Esophagus squamous epithelium (tissue), 5 donors: ENCODE results near the gene TC2N. TPM values are rescaled to one million over a fixed set of nuclear protein-coding genes. Genes with fewer than 3 reads are reported as not detected.

ENCODE experiments used
- DNase-seq: peaks from one replicate; lab custom pipeline; 2025; lab: John Stamatoyannopoulos, UW
- H3K27ac ChIP-seq, 4 donors: fragments of 200-600 bp; sonication (generic); one replicate each; pipeline ENCODE4 v1.5.1; 2016 to 2019; ENCODE audit warnings: mild to moderate bottlenecking in 1 of 4
- H3K27me3 ChIP-seq, 4 donors: fragments of 200-600 bp; sonication (generic); 1 replicate in 3 of 4; 2 replicates in 1 of 4; pipeline versions ENCODE4 v1.5.1 to v1.6.0; 2017 to 2021; ENCODE audit warnings: antibody characterized with exemption in 1 of 4
- H3K36me3 ChIP-seq, 3 donors: fragments of 200-600 bp; sonication (generic); one replicate each; pipeline ENCODE4 v1.5.1; 2016 to 2019
- H3K4me1 ChIP-seq, 3 donors: fragments of 200-600 bp; sonication (generic); one replicate each; pipeline ENCODE4 v1.5.1; 2017 to 2019
- H3K4me3 ChIP-seq, 4 donors: fragments of 200-600 bp; sonication (generic); 1 replicate in 3 of 4; 2 replicates in 1 of 4; pipeline ENCODE4 v1.5.1; 2016 to 2019; ENCODE audit warnings: mild to moderate bottlenecking in 2 of 4, moderate library complexity in 1 of 4
- H3K9me3 ChIP-seq, 3 donors: fragments of 200-600 bp; sonication (generic); one replicate each; pipeline ENCODE4 v1.5.1; 2016 to 2019
- CTCF ChIP-seq, 6 experiments: fragments of 450-650 bp in 4 of 6; fragments of 200-600 bp in 2 of 6; sonication (generic) in 2 of 6; IDR thresholded peaks; one replicate each; pipeline ENCODE4 v1.5.1; 2016 to 2019; ENCODE audit warnings: antibody characterized with exemption in 6 of 6, mild to moderate bottlenecking in 4 of 6, moderate library complexity in 4 of 6
- POLR2A ChIP-seq, 4 donors: fragments of 450-650 bp; IDR thresholded peaks; one replicate each; pipeline ENCODE4 v1.6.1; 2017; ENCODE audit warnings: antibody characterized with exemption in 4 of 4, mild to moderate bottlenecking in 4 of 4, moderate library complexity in 3 of 4
- WGBS, 2 donors: methylation state at CpG; one replicate each; pipeline ENCODE4 v1.1.5; 2018; 5-methylcytosine and 5-hydroxymethylcytosine counted together
- intact Hi-C: fragments of 100-400 bp; cut with DNase I; formaldehyde crosslinking; loops from one replicate; pipeline ENCODE4 v1.15.0; 2022
- total RNA-seq, 4 donors: library from RNA; depleted of rRNA; stranded (reverse); fragments of >200 nt; gene quantifications; one replicate each; pipeline ENCODE4 v1.1.0, GENCODE V29; 2016
- donor health status: DM: yes; HTN: yes; CAD: no.

Gene TC2N
- total RNA-seq, 4 donors from 2014 or later = 32.4 to 48.9 (median 44.7) TPM

DNA sequence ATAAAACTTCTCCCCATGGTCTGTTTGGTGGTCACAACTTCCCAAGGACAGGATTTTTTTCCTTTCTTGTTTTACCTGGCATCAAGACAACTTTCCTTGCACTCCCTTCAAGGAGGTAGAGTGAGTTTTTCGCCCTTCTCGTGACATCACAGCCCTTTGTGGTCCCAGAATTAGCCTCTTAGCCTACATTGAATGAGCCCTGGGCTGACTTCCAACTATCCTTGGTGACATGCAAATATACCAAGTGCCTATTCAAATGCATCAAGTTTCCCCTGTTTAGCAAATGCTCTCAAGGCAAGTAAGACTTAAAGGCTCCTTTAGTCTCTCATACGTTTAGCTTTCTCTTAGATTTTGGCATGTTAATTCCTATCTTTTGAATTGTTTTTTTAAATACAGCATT is 36.6 kb downstream of the TC2N start:
- Histone ChIP-seq H3K27ac (peak overlapping the region in 2 of 4 donors; percentile 10 to 40), H3K4me3 (no peak overlapping the region), H3K36me3 (no peaks in the 10 kb centered on the region), H3K9me3 (no peaks in the 10 kb centered on the region), H3K27me3 (peaks cover 0 to 3% (median 0%) of the 10 kb centered on the region in 4 donors), H3K4me1 (peaks cover 4 to 45% (median 5%) of the 10 kb centered on the region in 3 donors)
- TF ChIP-seq POLR2A (IDR thresholded peaks at IDR 0.05) (no peak), CTCF (IDR thresholded peaks at IDR 0.05) (no peak)
- no peak for DNase-seq
- intact Hi-C loops = no loop called here
- 28 to 38% methylated on average over 3 of the region's 3 CpGs for WGBS, 2 donors

DNA sequence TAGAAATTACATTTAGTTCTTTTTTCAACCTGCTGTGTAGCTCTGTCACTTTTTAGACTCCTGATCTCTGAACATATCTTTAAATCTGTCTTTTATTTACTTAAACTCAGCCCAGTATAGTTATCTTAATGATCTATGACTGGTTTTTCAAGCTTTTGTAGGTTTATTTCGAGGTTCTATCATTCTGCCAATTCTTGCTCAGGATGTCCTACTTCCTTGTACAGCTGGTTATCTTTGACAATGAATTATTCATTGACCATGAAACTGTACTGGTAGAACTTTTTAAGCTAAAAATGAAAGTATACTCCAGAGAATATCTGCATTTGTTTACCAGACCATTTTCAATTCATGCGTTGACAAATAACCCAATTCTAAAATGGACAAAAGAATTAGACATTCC is 37.8 kb downstream of the TC2N start:
- H3K9me3 ChIP-seq = no peaks in the 10 kb centered on the region
- no peaks in the 10 kb centered on the region for H3K27me3 ChIP-seq
- no peak overlapping the region for H3K4me3 ChIP-seq
- TF ChIP-seq POLR2A (IDR thresholded peaks at IDR 0.05) (no peak), CTCF (IDR thresholded peaks at IDR 0.05) (no peak)
- intact Hi-C loops = no loop called here
- 26 to 44% methylated on average over 2 of the region's 2 CpGs for WGBS, 2 donors
- H3K4me1 ChIP-seq = peaks cover 1 to 38% (median 4%) of the 10 kb centered on the region in 3 donors
- H3K36me3 ChIP-seq = no peaks in the 10 kb centered on the region
- DNase-seq = no peak
- peak overlapping the region in 2 of 4 donors; percentile 11 to 40 for H3K27ac ChIP-seq

GRCh38 chr14:91827746-91828145 is 39.6 kb downstream of the TC2N start:
- no peaks in the 10 kb centered on the region for H3K36me3 ChIP-seq
- WGBS, 2 donors = 88 to 100% methylated on average over 1 of the region's 1 CpG
- DNase-seq = no peak
- H3K27me3 ChIP-seq = no peaks in the 10 kb centered on the region
- no peak overlapping the region for H3K4me3 ChIP-seq
- intact Hi-C loops = no loop called here
- no peak overlapping the region for H3K27ac ChIP-seq
- TF ChIP-seq POLR2A (IDR thresholded peaks at IDR 0.05) (no peak), CTCF (IDR thresholded peaks at IDR 0.05) (no peak)
- H3K4me1 ChIP-seq = peaks cover 0 to 32% (median 4%) of the 10 kb centered on the region in 3 donors
- no peaks in the 10 kb centered on the region for H3K9me3 ChIP-seq

DNA sequence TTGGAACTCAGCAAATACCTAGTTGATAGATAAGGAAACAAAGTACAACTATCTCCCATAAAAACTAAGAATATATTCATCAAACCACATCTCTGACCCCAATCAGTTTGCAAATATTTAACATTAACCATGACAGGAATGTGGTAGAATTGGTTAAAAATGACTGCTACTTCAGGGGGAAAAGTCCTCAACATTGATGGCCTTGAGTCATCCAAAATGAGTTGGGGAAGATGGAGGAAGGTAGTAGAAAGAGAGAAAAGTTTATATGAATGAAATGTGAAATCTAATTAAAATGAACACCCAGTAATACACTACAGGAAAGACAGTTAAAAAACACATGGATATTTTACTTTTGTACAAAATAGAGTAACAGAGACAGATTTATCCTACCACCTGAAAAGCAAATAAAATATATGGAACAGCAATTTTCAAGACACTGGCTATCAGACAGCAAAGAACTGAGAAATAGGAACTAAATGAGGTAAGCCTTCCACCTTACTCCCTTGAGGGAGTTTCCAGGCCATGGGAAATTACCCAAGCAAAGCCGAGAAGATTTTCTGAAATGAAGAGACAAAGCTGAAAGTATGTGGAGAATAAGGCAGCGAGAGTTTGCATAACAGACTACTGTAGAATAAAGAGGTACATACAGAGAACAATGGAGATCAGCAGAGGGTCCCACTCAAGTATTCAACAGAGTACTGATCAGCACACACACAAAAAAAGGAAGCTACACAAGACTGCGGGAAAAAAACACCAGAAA is 49.6 kb downstream of the TC2N start:
- TF ChIP-seq POLR2A (IDR thresholded peaks at IDR 0.05) (no peak), CTCF (IDR thresholded peaks at IDR 0.05) (no peak)
- peaks cover 0 to 2% (median 0%) of the 10 kb centered on the region in 3 donors for H3K36me3 ChIP-seq
- no peak overlapping the region for H3K27ac ChIP-seq
- no peak for DNase-seq
- no peaks in the 10 kb centered on the region for H3K4me1 ChIP-seq
- H3K4me3 ChIP-seq = no peak overlapping the region
- peaks cover 0 to 6% (median 0%) of the 10 kb centered on the region in 3 donors for H3K9me3 ChIP-seq
- no peaks in the 10 kb centered on the region for H3K27me3 ChIP-seq
- 66 to 85% methylated on average over 3 of the region's 3 CpGs for WGBS, 2 donors
- intact Hi-C loops = no loop called here

- no peak for DNase-seq
- no peaks in the 10 kb centered on the region for H3K27me3 ChIP-seq
- no peak overlapping the region for H3K4me3 ChIP-seq
- TF ChIP-seq CTCF (IDR thresholded peaks at IDR 0.05) (no peak), POLR2A (IDR thresholded peaks at IDR 0.05) (no peak)
- intact Hi-C loops = no loop called here
- no peak overlapping the region for H3K27ac ChIP-seq
- H3K36me3 ChIP-seq = peaks cover 0 to 36% (median 0%) of the 10 kb centered on the region in 3 donors
- no peaks in the 10 kb centered on the region for H3K4me1 ChIP-seq
- 95 to 96% methylated on average over 1 of the region's 1 CpG for WGBS, 2 donors
- peaks cover 0 to 15% (median 9%) of the 10 kb centered on the region in 3 donors for H3K9me3 ChIP-seq
Observed at GRCh38 chr14:91814317-91814716, 53.0 kb downstream of the TC2N start.
